Activated T-helper 2 cell treated with anti-CD3 and anti-CD28 coated beads, Interferon-gamma antibody, Interleukin-2, Interleukin-4, amounts not matched to agents 10 μg/mL and 5 μg/mL and 100 μg/mL, durations not matched to agents 14 hours and 24 hours and 36 hours (primary cell): Measurements from ENCODE around the gene DSCAML1. TPM values are rescaled to one million over a fixed set of nuclear protein-coding genes. Genes with fewer than 3 reads are reported as not detected.

ENCODE experiments used
- DNase-seq: peaks from one replicate; pipeline ENCODE4 v3.0.0; 2021; ENCODE audit warnings: low spot score
- H3K27ac Mint-ChIP-seq: one replicate; pipeline ENCODE4 v1.8.0; 2021; ENCODE audit warnings: mixed read lengths
- H3K27me3 Mint-ChIP-seq: one replicate; pipeline ENCODE4 v1.8.0; 2021; ENCODE audit warnings: low read depth, mixed read lengths
- H3K36me3 Mint-ChIP-seq: one replicate; pipeline ENCODE4 v1.8.0; 2021; ENCODE audit warnings: low read depth, mixed read lengths
- H3K4me1 Mint-ChIP-seq: one replicate; pipeline ENCODE4 v1.8.0; 2021; ENCODE audit warnings: low read depth, mixed read lengths
- H3K4me3 Mint-ChIP-seq: one replicate; pipeline ENCODE4 v1.8.0; 2021; ENCODE audit warnings: low read depth, mild to moderate bottlenecking, moderate library complexity, mixed read lengths
- H3K9me3 Mint-ChIP-seq: one replicate; pipeline ENCODE4 v1.8.0; 2021; ENCODE audit warnings: mixed read lengths
- intact Hi-C: fragments of 100-400 bp; cut with micrococcal nuclease; formaldehyde crosslinking; loops from one replicate; pipeline ENCODE4 v1.15.1; 2023
- total RNA-seq: library from RNA; stranded (reverse); gene quantifications from 2 replicates; pipeline ENCODE4 v1.2.3, GENCODE V29; 2022

Gene DSCAML1
- total RNA-seq, 1 donor from 2014 or later = not detected

GRCh38 chr11:117443266-117444186 is 353.5 kb downstream of the DSCAML1 start:
- Mint-ChIP-seq H3K27me3 (peaks cover 15% of the 10 kb centered on the region), H3K9me3 (no peaks in the 10 kb centered on the region), H3K36me3 (no peaks in the 10 kb centered on the region), H3K4me3 (no peak overlapping the region), H3K4me1 (no peaks in the 10 kb centered on the region), H3K27ac (no peak overlapping the region)
- DNase-seq = no peak
- intact Hi-C loops = no loop called here

GRCh38 chr11:117442869-117443239 is 354.2 kb downstream of the DSCAML1 start:
- Mint-ChIP-seq H3K36me3 (no peaks in the 10 kb centered on the region), H3K9me3 (no peaks in the 10 kb centered on the region), H3K27ac (no peak overlapping the region), H3K4me3 (no peak overlapping the region), H3K4me1 (no peaks in the 10 kb centered on the region), H3K27me3 (peaks cover 15% of the 10 kb centered on the region)
- DNase-seq = no peak
- intact Hi-C loops = no loop called here

GRCh38 chr11:117442049-117442868 is 354.8 kb downstream of the DSCAML1 start:
- Mint-ChIP-seq H3K4me3 (no peak overlapping the region), H3K27me3 (peaks cover 12% of the 10 kb centered on the region), H3K27ac (no peak overlapping the region), H3K4me1 (no peaks in the 10 kb centered on the region), H3K36me3 (no peaks in the 10 kb centered on the region), H3K9me3 (no peaks in the 10 kb centered on the region)
- no peak for DNase-seq
- intact Hi-C loops = no loop called here

GRCh38 chr11:117441146-117441975 is 355.7 kb downstream of the DSCAML1 start:
- Mint-ChIP-seq H3K9me3 (no peaks in the 10 kb centered on the region), H3K4me3 (no peak overlapping the region), H3K36me3 (no peaks in the 10 kb centered on the region), H3K27ac (no peak overlapping the region), H3K27me3 (peaks cover 13% of the 10 kb centered on the region), H3K4me1 (no peaks in the 10 kb centered on the region)
- no peak for DNase-seq
- intact Hi-C loops = no loop called here

GRCh38 chr11:117440258-117440657 is 356.8 kb downstream of the DSCAML1 start:
- Mint-ChIP-seq H3K4me3 (no peak overlapping the region), H3K4me1 (no peaks in the 10 kb centered on the region), H3K9me3 (no peaks in the 10 kb centered on the region), H3K36me3 (no peaks in the 10 kb centered on the region), H3K27ac (no peak overlapping the region), H3K27me3 (peaks cover 14% of the 10 kb centered on the region)
- intact Hi-C loops = no loop called here
- DNase-seq = no peak

- no peaks in the 10 kb centered on the region for H3K36me3 Mint-ChIP-seq
- peaks cover 13% of the 10 kb centered on the region for H3K27me3 Mint-ChIP-seq
- intact Hi-C loops = no loop called here
- no peak overlapping the region for H3K4me3 Mint-ChIP-seq
- no peaks in the 10 kb centered on the region for H3K4me1 Mint-ChIP-seq
- no peak for DNase-seq
- no peaks in the 10 kb centered on the region for H3K9me3 Mint-ChIP-seq
- H3K27ac Mint-ChIP-seq = no peak overlapping the region
Measured at GRCh38 chr11:117439256-117439655, 357.8 kb downstream of the DSCAML1 start.

GRCh38 chr11:117438371-117439000 is 358.5 kb downstream of the DSCAML1 start:
- peaks cover 9% of the 10 kb centered on the region for H3K27me3 Mint-ChIP-seq
- H3K9me3 Mint-ChIP-seq = no peaks in the 10 kb centered on the region
- H3K27ac Mint-ChIP-seq = no peak overlapping the region
- intact Hi-C loops = no loop called here
- no peak for DNase-seq
- no peaks in the 10 kb centered on the region for H3K36me3 Mint-ChIP-seq
- no peak overlapping the region for H3K4me3 Mint-ChIP-seq
- no peaks in the 10 kb centered on the region for H3K4me1 Mint-ChIP-seq

- Mint-ChIP-seq H3K4me3 (no peak overlapping the region), H3K36me3 (no peaks in the 10 kb centered on the region), H3K27me3 (peaks cover 8% of the 10 kb centered on the region), H3K27ac (no peak overlapping the region), H3K9me3 (no peaks in the 10 kb centered on the region), H3K4me1 (no peaks in the 10 kb centered on the region)
- DNase-seq = no peak
- intact Hi-C loops = no loop called here
Measured at GRCh38 chr11:117437791-117438130, 359.3 kb downstream of the DSCAML1 start.

GRCh38 chr11:117437041-117437790 is 359.8 kb downstream of the DSCAML1 start:
- intact Hi-C loops = no loop called here
- no peaks in the 10 kb centered on the region for H3K36me3 Mint-ChIP-seq
- no peak overlapping the region for H3K27ac Mint-ChIP-seq
- no peaks in the 10 kb centered on the region for H3K4me1 Mint-ChIP-seq
- no peaks in the 10 kb centered on the region for H3K9me3 Mint-ChIP-seq
- DNase-seq = no peak
- H3K4me3 Mint-ChIP-seq = no peak overlapping the region
- H3K27me3 Mint-ChIP-seq = peaks cover 7% of the 10 kb centered on the region

- Mint-ChIP-seq H3K4me1 (no peaks in the 10 kb centered on the region), H3K9me3 (no peaks in the 10 kb centered on the region), H3K4me3 (no peak overlapping the region), H3K36me3 (no peaks in the 10 kb centered on the region), H3K27ac (no peak overlapping the region), H3K27me3 (peaks cover 6% of the 10 kb centered on the region)
- DNase-seq = no peak
- intact Hi-C loops = no loop called here
Measured at GRCh38 chr11:117435326-117435725, 361.7 kb downstream of the DSCAML1 start.

GRCh38 chr11:117434481-117434880 is 362.5 kb downstream of the DSCAML1 start:
- Mint-ChIP-seq H3K27me3 (peaks cover 6% of the 10 kb centered on the region), H3K9me3 (no peaks in the 10 kb centered on the region), H3K4me1 (no peaks in the 10 kb centered on the region), H3K36me3 (no peaks in the 10 kb centered on the region), H3K4me3 (no peak overlapping the region), H3K27ac (no peak overlapping the region)
- intact Hi-C loops = no loop called here
- no peak for DNase-seq

- no peaks in the 10 kb centered on the region for H3K36me3 Mint-ChIP-seq
- intact Hi-C loops = no loop called here
Measured at GRCh38 chr11:117433717-117434116, 363.3 kb downstream of the DSCAML1 start.

More at GRCh38 chr11:117433717-117434116, 363.3 kb downstream of the DSCAML1 start:
- no peak for DNase-seq
- Mint-ChIP-seq H3K27me3 (peaks cover 6% of the 10 kb centered on the region), H3K27ac (no peak overlapping the region), H3K9me3 (no peaks in the 10 kb centered on the region), H3K4me1 (no peaks in the 10 kb centered on the region), H3K4me3 (no peak overlapping the region)
